HepG2 (cell line): Measurements from ENCODE around the gene ACP1. TPM values are rescaled to one million over a fixed set of nuclear protein-coding genes. Genes with fewer than 3 reads are reported as not detected.

ENCODE experiments used
- ATAC-seq: fragments of 200-7000 bp; cut with Tn5 transposase; 3 replicates; pipeline ENCODE4 v1.9.1; 2020; ENCODE audit warnings: mild to moderate bottlenecking, moderate library complexity
- BruUV-seq: library from RNA; stranded (reverse); fragments of 400-500 nt; replicated peaks from 2 replicates; lab custom pipeline; 2021; lab: Mats Ljungman, UMichigan
- CTCF ChIA-PET: fragments of 300-600 bp; formaldehyde crosslinking; extraction: SDS; loops from one replicate; lab custom pipeline; 2021; ENCODE audit warnings: low total read pairs, inconsistent platforms, low intra/inter-chr PET ratio; lab: Yijun Ruan, JAX
- POLR2A ChIA-PET: fragments of 350-600 bp; sonication (Branson Sonifier 250); formaldehyde crosslinking; loops from one replicate; lab custom pipeline; 2020; ENCODE audit warnings: antibody characterized with exemption, inconsistent platforms; lab: Yijun Ruan, JAX
- DNase-seq: peaks from one replicate; pipeline ENCODE4 v3.0.0-alpha.2; 2015; ENCODE audit warnings: low spot score
- FAIRE-seq: peaks from 3 replicates; lab custom pipeline; 2011; peaks lifted over from hg19 to GRCh38; lab: Jason Lieb, UNC
- H2AFZ ChIP-seq: one replicate; pipeline ENCODE4 v1.6.1; 2011; ENCODE audit warnings: low read length, inconsistent platforms
- H3K27ac ChIP-seq: fragments of 300-600 bp; 3 replicates; pipeline ENCODE4 v1.8.0; 2011; ENCODE audit warnings: mixed run types, mild to moderate bottlenecking, mixed read lengths, low read length, inconsistent platforms; ENCODE audit not compliant: insufficient read depth; ENCODE audit errors: extremely low read length
- H3K27me3 ChIP-seq, 2 experiments: fragments of 200-600 bp in 1 of 2; 2 replicates in 1 of 2; 3 replicates in 1 of 2; pipeline versions ENCODE4 v1.6.0 to v1.8.0; 2011; ENCODE audit warnings: low read length in 2 of 2, mild to moderate bottlenecking in 2 of 2, moderate library complexity in 2 of 2, inconsistent platforms in 1 of 2; ENCODE audit not compliant: insufficient read depth in 2 of 2, control insufficient read depth in 1 of 2
- H3K36me3 ChIP-seq, 2 experiments: fragments of 200-600 bp in 1 of 2; replicated peaks in 1 of 2; 2 replicates in 1 of 2; 3 replicates in 1 of 2; pipeline versions ENCODE4 v1.5.1 to v1.8.0; 2011; ENCODE audit warnings: low read length in 2 of 2, inconsistent platforms in 1 of 2; ENCODE audit not compliant: insufficient read depth in 2 of 2, control insufficient read depth in 1 of 2
- H3K4me1 ChIP-seq: 2 replicates; pipeline ENCODE4 v1.5.1; 2012; ENCODE audit warnings: low read length, inconsistent platforms; ENCODE audit not compliant: insufficient read depth
- H3K4me2 ChIP-seq: 2 replicates; pipeline ENCODE4 v1.6.0; 2011; ENCODE audit warnings: low read depth, low read length, inconsistent platforms
- H3K4me3 ChIP-seq, 3 experiments: fragments of 200-600 bp in 1 of 3; sonication (generic), shearing (Covaris generic) in 1 of 3; replicated peaks in 1 of 3; 2 replicates each; pipeline ENCODE4 v1.5.1; 2011 to 2016; ENCODE audit warnings: low read length in 3 of 3, inconsistent platforms in 2 of 3, low read depth in 2 of 3, mild to moderate bottlenecking in 2 of 3, control low read depth in 1 of 3, mixed read lengths in 1 of 3; ENCODE audit not compliant: insufficient read depth in 1 of 3
- H3K79me2 ChIP-seq: one replicate; pipeline ENCODE4 v1.6.1; 2011; ENCODE audit warnings: low read length, inconsistent platforms; ENCODE audit not compliant: insufficient read depth
- H3K9ac ChIP-seq: 2 replicates; pipeline ENCODE4 v1.6.0; 2011; ENCODE audit warnings: mild to moderate bottlenecking, low read depth, low read length, inconsistent platforms; ENCODE audit not compliant: insufficient read depth
- H3K9me3 ChIP-seq: 2 replicates; pipeline ENCODE4 v1.5.1; 2012; ENCODE audit warnings: mild to moderate bottlenecking, low read length
- H4K20me1 ChIP-seq: 2 replicates; pipeline ENCODE4 v1.6.0; 2011; ENCODE audit warnings: inconsistent platforms, mild to moderate bottlenecking, low read length, moderate library complexity; ENCODE audit not compliant: insufficient read depth
- CBX5 ChIP-seq: sonication (generic); formaldehyde crosslinking; IDR thresholded peaks from 2 replicates; pipeline ENCODE4 v1.4.0; 2020; ENCODE audit warnings: missing genetic modification reagents, borderline replicate concordance
- GATAD1 ChIP-seq: IDR thresholded peaks from 2 replicates; pipeline ENCODE4 v1.6.1; 2016; ENCODE audit warnings: missing genetic modification reagents, missing compliant biosample characterization
- HOXA7 ChIP-seq: sonication (generic); formaldehyde crosslinking; IDR thresholded peaks from 2 replicates; pipeline ENCODE4 v1.8.1; 2022; ENCODE audit warnings: mild to moderate bottlenecking, missing genetic modification reagents, moderate library complexity
- KLF11 ChIP-seq: IDR thresholded peaks from 2 replicates; pipeline ENCODE4 v1.6.1; 2016; ENCODE audit warnings: missing compliant biosample characterization
- POGZ ChIP-seq: sonication (generic); formaldehyde crosslinking; IDR thresholded peaks from 2 replicates; pipeline ENCODE4 v1.4.0; 2020; ENCODE audit warnings: mild to moderate bottlenecking, missing genetic modification reagents
- RBM22 ChIP-seq: fragments of 200-400 bp; formaldehyde crosslinking; optimal IDR thresholded peaks from 2 replicates; pipeline ENCODE3; 2017; ENCODE audit warnings: mild to moderate bottlenecking, low read length, moderate library complexity
- SALL1 ChIP-seq: sonication (generic); formaldehyde crosslinking; IDR thresholded peaks from 2 replicates; pipeline ENCODE4 v1.8.0; 2022; ENCODE audit warnings: mild to moderate bottlenecking, missing genetic modification reagents
- WGBS: methylation state at CpG from one replicate; pipeline ENCODE4 v1.1.6; 2017; ENCODE audit warnings: low lambda C conversion rate; 5-methylcytosine and 5-hydroxymethylcytosine counted together
- in situ Hi-C: cut with HindIII; loops from 2 replicates; pipeline ENCODE4 v1.10.0; 2017; ENCODE audit warnings: low pct_unique_long_range_greater_than_20kb; ENCODE audit not compliant: extremely low pct_ligation_motif_present
- intact Hi-C: fragments of 100-400 bp; cut with micrococcal nuclease; formaldehyde crosslinking; loops from one replicate; pipeline ENCODE4 v1.10.0; 2022; ENCODE audit not compliant: unreplicated experiment
- polyA plus RNA-seq, 8 experiments: library from polyadenylated mRNA; depleted of rRNA in 3 of 8; stranded (reverse) in 7 of 8; unstranded in 1 of 8; fragments of >200 nt; fragmentation: Illumina TruSeq in 4 of 8; extraction: Trizol in 4 of 8; gene quantifications; 2 replicates each; pipeline versions ENCODE4 v1.2.1 to v1.2.3, GENCODE V29; 2011 to 2016; ENCODE audit warnings: low read depth in 4 of 8, missing spikeins in 1 of 8, mixed read lengths in 1 of 8; ENCODE audit not compliant: insufficient read depth in 1 of 8
- total RNA-seq, 5 experiments: library from RNA; depleted of rRNA; stranded (reverse); fragments of >200 nt; fragmentation: Illumina TruSeq; extraction: Trizol; gene quantifications; 2 replicates each; pipeline ENCODE4 v1.2.3, GENCODE V29; 2016; ENCODE audit warnings: low read depth in 1 of 5
- TF ChIP-seq, protein P1 (sequence below): sonication (generic); formaldehyde crosslinking; IDR thresholded peaks from 2 replicates; pipeline ENCODE4 v1.5.1; 2020; ENCODE audit warnings: mild to moderate bottlenecking, missing genetic modification reagents, moderate library complexity
- TF ChIP-seq, protein P2 (sequence below): sonication (generic); formaldehyde crosslinking; IDR thresholded peaks from 2 replicates; pipeline ENCODE4 v1.5.0; 2020; ENCODE audit warnings: mild to moderate bottlenecking, missing genetic modification reagents, moderate library complexity
- TF ChIP-seq, protein P3 (sequence below): sonication (generic); formaldehyde crosslinking; IDR thresholded peaks from 2 replicates; pipeline ENCODE4 v1.8.1; 2022; ENCODE audit warnings: low read depth, mild to moderate bottlenecking, missing genetic modification reagents
- TF ChIP-seq, protein P4 (sequence below): sonication (generic); formaldehyde crosslinking; IDR thresholded peaks from 2 replicates; pipeline ENCODE4 v1.4.0; 2020; ENCODE audit warnings: mild to moderate bottlenecking, missing genetic modification reagents

The ACP1 gene
- total and polyA plus RNA-seq, 2 of the 13 experiments (the other 11 are each of a cell fraction or from before 2014, with no cell fraction given) = 246 to 348 TPM

DNA sequence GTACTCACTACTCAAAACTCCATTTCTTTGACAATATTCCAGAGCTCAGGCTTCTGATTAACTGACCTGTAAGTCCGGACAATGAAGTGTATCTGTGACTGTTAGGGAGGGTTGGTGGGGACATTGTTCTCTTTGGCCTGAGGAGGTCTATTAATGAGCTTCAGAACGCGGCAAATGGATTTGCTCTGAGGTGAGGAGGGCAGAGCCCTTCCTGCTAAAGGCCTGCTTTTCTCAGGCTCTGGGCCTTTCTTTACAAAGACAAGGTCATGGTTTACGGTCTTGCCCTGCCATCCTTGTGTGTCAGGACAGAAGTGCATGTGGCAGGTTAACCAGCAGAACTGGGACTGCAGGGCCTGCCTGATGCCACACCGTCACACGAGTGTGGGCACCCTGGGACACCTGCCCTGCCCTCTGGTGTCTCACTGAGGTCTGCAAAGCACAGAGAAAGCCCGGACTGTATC lies 15.9 kb downstream of the ACP1 start:
- WGBS = 93% methylated on average over 7 of the region's 7 CpGs
- H3K27ac ChIP-seq = no peak overlapping the region
- H3K4me3 ChIP-seq = no peak overlapping the region
- peaks cover 33% of the 10 kb centered on the region for H3K79me2 ChIP-seq
- intact Hi-C loops = no loop called here
- ChIA-PET CTCF (interaction anchor here (2.0 kb wide), 1 partner anchor 34 kb away, joined by 5 read pairs; no protein-coding TSS in a partner anchor), POLR2A (interaction anchor here (0.8 to 1.3 kb wide), 3 partner anchors 9 to 105 kb away, joined by 3 to 5 read pairs (median 4); no protein-coding TSS in a partner anchor)
- peaks cover 7% of the 10 kb centered on the region; the same call in 1 of the 2 replicates for H4K20me1 ChIP-seq
- ATAC-seq (peak; percentile 64), FAIRE-seq (no peak), DNase-seq (no peak)
- no TSS peak for BruUV-seq
- H3K4me1 ChIP-seq = no peaks in the 10 kb centered on the region
- H3K4me2 ChIP-seq = no peak overlapping the region
- no peaks in the 10 kb centered on the region for H3K27me3 ChIP-seq
- H3K9me3 ChIP-seq = no peaks in the 10 kb centered on the region
- in situ Hi-C loops = no loop called here
- H3K36me3 ChIP-seq = peaks cover 28 to 57% of the 10 kb centered on the region in 2 experiments
- H2AFZ ChIP-seq = no peak overlapping the region
- H3K9ac ChIP-seq = no peak overlapping the region
- TF ChIP-seq, protein P1, sequence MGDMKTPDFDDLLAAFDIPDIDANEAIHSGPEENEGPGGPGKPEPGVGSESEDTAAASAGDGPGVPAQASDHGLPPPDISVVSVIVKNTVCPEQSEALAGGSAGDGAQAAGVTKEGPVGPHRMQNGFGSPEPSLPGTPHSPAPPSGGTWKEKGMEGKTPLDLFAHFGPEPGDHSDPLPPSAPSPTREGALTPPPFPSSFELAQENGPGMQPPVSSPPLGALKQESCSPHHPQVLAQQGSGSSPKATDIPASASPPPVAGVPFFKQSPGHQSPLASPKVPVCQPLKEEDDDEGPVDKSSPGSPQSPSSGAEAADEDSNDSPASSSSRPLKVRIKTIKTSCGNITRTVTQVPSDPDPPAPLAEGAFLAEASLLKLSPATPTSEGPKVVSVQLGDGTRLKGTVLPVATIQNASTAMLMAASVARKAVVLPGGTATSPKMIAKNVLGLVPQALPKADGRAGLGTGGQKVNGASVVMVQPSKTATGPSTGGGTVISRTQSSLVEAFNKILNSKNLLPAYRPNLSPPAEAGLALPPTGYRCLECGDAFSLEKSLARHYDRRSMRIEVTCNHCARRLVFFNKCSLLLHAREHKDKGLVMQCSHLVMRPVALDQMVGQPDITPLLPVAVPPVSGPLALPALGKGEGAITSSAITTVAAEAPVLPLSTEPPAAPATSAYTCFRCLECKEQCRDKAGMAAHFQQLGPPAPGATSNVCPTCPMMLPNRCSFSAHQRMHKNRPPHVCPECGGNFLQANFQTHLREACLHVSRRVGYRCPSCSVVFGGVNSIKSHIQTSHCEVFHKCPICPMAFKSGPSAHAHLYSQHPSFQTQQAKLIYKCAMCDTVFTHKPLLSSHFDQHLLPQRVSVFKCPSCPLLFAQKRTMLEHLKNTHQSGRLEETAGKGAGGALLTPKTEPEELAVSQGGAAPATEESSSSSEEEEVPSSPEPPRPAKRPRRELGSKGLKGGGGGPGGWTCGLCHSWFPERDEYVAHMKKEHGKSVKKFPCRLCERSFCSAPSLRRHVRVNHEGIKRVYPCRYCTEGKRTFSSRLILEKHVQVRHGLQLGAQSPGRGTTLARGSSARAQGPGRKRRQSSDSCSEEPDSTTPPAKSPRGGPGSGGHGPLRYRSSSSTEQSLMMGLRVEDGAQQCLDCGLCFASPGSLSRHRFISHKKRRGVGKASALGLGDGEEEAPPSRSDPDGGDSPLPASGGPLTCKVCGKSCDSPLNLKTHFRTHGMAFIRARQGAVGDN = peak; percentile 50
- TF ChIP-seq RBM22 (peak; percentile 33), HOXA7 (CRISPR knock-in tag) (no peak), GATAD1 (CRISPR knock-in tag) (no peak), CBX5 (CRISPR knock-in tag) (no peak), SALL1 (CRISPR knock-in tag) (0 out of 2 replicates have a peak, but pooled peaks have one; percentile 25), POGZ (no peak), KLF11 (no peak)
- TF ChIP-seq, protein P2, sequence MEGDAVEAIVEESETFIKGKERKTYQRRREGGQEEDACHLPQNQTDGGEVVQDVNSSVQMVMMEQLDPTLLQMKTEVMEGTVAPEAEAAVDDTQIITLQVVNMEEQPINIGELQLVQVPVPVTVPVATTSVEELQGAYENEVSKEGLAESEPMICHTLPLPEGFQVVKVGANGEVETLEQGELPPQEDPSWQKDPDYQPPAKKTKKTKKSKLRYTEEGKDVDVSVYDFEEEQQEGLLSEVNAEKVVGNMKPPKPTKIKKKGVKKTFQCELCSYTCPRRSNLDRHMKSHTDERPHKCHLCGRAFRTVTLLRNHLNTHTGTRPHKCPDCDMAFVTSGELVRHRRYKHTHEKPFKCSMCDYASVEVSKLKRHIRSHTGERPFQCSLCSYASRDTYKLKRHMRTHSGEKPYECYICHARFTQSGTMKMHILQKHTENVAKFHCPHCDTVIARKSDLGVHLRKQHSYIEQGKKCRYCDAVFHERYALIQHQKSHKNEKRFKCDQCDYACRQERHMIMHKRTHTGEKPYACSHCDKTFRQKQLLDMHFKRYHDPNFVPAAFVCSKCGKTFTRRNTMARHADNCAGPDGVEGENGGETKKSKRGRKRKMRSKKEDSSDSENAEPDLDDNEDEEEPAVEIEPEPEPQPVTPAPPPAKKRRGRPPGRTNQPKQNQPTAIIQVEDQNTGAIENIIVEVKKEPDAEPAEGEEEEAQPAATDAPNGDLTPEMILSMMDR (CRISPR knock-in tag) = peak; percentile 39
- TF ChIP-seq, protein P3, sequence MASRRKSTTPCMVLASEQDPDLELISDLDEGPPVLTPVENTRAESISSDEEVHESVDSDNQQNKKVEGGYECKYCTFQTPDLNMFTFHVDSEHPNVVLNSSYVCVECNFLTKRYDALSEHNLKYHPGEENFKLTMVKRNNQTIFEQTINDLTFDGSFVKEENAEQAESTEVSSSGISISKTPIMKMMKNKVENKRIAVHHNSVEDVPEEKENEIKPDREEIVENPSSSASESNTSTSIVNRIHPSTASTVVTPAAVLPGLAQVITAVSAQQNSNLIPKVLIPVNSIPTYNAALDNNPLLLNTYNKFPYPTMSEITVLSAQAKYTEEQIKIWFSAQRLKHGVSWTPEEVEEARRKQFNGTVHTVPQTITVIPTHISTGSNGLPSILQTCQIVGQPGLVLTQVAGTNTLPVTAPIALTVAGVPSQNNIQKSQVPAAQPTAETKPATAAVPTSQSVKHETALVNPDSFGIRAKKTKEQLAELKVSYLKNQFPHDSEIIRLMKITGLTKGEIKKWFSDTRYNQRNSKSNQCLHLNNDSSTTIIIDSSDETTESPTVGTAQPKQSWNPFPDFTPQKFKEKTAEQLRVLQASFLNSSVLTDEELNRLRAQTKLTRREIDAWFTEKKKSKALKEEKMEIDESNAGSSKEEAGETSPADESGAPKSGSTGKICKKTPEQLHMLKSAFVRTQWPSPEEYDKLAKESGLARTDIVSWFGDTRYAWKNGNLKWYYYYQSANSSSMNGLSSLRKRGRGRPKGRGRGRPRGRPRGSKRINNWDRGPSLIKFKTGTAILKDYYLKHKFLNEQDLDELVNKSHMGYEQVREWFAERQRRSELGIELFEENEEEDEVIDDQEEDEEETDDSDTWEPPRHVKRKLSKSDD (CRISPR knock-in tag) = no peak
- TF ChIP-seq, protein P4, sequence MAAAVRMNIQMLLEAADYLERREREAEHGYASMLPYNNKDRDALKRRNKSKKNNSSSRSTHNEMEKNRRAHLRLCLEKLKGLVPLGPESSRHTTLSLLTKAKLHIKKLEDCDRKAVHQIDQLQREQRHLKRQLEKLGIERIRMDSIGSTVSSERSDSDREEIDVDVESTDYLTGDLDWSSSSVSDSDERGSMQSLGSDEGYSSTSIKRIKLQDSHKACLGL (CRISPR knock-in tag) = no peak
